Colon (tissue), 2 donors: ENCODE results near the gene AFF3.

ENCODE experiments used
- FAIRE-seq: peaks from 2 replicates; lab custom pipeline; 2012; peaks lifted over from hg19 to GRCh38; lab: Jason Lieb, UNC
- donor health status: control.
- donor health status: control.

The AFF3 gene

DNA sequence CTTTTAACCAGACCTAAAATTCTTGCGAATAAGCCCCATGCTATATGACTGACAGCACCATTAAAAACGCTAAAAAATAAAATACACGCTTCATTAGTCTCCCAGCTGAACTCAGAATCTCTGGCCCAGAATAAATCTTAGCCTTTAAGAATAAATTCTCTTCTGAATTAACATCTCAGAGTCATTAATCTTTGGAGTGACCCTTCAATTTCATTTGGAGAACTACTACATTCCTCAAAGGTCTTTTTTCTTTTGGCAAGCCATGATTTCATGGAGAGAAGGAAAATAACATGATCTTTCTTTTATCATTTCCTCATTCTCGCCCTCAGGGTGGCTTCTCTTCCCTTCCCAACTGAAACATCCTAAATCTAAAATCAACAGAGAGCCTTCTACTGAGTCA is 259.0 kb downstream of the AFF3 start:
- FAIRE-seq: no peak

DNA sequence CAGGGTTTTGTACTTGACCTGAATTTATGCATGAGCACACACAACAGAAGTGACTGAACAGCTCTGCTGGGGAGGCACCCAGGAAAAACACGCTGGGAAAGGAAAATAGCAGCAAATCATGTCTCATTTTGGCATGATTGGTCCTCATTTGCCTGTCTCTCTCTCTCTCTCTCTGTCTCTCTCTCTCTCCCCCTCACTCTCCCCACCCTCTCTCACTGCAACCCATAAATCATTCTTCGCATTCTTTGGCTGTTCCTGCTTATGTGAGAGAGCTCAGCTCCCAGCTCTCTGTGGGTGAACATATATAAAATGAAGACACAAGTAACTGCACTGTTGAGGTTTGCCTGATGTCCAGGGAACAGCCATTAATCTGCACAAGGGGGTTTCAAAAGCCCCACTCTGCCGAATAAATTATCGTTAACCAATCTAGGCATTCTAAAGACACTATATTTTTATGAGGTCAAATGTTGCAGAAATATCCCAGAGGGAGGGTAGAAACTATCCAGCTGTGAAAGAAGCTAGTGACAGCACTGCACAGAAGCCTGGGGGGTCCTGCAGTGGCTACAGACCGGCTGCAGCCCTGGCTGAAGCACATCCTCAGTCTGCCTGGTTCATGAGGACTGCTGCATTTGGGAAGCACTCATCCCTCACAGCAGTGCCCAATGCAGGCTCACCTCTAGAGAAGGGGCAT is 260.3 kb downstream of the AFF3 start:
- FAIRE-seq: no peak

DNA sequence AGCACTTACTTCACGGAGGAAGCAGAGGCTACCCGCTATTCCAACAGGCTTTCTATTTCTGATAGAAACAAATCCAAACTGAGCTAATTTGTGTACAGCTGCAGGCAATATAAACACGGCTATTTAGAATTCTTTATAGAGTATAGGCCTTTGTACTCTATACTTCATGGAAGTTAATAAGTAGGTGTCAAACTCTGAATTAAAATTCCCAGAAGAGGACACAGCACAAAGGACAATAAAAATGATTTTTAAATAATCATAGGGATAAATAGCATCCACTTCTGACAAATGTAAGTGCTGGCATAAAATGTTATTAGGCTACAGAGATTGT is 261.5 kb downstream of the AFF3 start:
- no peak for FAIRE-seq

DNA sequence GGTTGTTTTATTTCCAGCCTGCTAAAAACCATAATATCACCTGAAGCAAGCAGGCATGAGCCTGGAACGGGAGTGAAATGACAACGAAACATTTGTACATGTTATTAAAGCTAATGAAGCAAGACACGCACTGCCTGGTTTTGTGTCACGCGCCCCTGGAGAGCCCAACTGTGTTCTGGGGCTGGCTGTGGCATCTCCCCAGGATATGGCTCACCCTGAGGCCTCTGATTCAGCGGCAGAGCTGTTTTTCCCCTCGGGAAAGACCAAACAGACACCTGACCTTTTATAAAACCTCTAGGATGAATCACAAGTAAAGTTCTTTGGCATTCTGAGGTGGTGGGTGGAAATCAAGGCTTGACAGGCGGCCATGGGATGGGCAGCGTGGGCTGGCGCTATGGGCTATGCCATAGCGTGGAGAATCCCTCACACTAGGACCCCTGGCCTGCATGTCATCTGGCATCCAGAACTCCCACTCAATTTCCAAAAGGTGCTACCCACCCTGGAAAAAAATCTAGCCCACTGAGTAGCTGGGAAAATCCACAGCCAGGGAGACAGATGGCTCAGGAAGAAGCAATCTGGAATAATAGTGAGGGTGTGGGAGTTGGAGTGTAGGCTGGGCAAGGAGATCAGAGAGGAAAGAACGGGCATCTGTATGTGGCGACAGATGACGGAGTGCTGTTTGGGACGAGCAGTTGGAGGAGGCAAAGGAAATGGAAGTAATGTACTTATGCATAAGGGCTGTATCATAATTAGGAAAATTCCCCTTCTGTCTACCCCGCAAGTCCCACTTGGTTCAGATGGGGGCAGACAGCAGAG is 262.0 kb downstream of the AFF3 start:
- no peak for FAIRE-seq

DNA sequence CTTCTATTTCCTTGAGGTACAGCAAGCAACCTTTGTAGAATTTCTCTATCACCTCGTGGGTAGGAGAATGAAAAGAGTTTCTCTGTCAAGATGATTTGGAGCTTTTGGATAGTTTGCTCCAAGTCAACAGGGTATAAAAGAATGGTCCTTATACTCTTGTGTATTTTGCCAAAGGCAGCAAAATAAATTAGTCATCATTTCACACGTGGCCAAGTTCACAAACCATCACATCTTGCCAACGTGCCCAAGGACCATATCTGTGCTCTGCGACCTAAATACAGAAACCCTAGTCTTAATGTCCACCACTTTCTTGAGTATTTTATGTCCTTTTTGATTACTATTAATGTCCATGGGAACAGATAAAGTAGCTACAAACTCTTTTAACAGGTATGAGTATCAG is 262.9 kb downstream of the AFF3 start:
- no peak for FAIRE-seq

DNA sequence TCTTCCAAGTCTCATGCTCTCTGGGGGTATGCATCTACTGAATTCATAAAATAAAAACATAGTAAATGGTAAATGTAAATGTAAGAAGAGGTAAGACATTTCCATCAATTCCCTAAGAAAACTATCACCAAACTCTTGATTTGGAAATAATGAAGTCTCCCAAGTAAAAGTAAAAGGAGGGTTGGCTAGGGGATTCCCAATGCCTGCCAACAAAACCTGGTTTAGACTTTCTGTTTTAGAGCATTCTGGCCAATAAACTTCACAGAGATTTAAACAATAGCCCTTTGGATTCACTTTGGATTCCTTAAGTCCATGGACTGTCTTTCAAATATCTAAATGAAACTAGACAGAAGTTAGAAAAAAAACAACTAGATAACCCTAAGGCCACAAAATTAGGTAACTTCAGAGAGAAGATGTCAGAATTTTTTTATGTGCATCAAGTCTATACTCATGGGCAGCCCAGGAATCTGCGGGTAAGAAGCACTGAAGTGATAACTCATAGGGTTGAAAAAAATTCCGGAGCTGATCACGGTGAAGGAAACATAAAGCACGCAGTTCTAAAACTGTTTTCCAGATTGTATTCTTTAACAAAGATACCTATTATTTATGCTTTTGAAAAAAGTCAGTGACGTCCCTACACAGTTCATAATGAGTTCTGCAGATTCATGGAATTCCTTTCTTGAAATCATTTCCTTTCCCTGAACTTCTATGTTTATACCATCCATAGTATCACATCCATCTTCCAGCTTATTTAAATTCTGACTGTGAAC is 263.6 kb downstream of the AFF3 start:
- FAIRE-seq: no peak

DNA sequence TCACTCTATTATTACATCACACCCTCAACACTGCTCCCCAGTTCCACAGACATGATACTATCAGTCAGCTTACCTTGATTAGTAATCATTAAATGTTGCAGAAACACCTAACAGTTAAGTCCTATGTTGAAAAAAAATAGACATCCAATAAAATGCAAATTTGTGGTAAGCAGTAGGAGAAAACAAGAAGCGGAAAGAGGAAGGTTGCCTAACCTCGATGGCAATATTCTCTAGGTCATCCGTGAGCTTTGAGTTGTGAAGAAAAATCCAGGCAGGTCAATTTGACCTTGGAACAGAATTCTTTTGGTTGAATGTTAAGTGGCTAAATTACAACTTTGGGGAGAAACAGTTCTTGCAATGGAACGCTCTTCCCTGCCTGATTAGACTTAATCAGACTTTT is 264.4 kb downstream of the AFF3 start:
- FAIRE-seq: no peak

DNA sequence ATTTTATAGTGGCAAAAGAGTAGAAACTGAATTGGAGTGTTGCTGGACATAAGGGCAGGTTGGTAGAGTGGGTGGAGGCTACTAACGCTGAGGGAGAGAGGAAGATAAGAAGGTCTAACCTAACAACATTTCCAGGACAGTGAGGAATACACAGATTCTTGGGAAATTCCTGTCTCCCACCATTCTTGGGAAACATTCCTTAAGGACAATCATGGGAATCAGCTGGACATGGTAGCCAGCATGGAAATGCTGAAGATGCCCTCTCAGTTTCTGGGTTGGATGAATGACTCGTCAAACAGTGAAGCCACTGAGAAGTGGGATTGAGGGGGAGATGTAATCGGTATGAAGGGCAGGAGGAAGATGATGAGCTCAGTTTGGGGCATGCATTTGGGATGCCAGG is 265.4 kb downstream of the AFF3 start:
- no peak for FAIRE-seq

DNA sequence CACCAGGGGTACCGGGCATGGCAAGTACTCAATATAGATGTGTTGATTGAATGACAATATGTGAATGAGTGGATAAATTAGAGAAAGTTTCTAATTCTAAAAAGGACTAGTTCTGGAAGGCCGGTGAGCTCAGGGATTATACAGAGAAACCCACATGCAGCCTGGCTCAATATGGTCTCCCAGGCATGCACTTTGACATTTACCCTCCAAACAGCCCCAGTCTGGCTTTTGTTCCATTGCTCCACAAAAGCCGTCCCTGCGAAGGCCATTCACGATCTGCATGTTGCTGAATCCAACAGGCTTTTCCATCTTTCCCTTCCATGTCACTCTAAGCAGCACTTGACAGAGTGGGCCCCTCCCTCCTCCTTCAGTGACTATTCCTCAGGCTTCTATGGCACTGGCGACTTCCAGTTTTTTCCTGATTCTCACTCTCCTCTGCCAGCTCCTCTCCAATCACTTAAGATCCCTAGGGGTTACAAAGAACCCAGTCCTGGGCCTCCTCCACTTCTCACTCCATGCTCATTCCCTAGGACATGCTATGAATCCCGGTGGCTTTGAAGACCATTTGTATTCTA is 266.7 kb downstream of the AFF3 start:
- FAIRE-seq: no peak

DNA sequence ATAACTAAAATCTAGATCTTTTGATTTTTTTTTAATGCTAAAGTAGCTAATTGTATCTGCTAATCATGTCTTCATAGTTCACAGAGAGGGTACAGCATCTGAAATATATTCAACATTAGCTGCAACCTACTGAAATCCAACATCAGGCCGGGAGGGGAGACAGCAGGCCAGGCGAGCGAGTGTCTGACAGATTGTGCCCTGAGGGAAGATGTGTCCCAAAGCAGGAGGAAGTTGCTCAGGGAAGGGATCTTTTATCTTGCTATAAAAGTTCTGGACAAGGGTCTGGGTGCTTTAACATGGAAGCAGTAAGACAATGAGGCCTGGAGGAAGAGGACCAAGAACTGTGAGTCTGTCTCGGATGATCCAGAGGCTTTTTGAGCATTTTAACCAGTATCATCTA is 274.1 kb downstream of the AFF3 start:
- FAIRE-seq: no peak

DNA sequence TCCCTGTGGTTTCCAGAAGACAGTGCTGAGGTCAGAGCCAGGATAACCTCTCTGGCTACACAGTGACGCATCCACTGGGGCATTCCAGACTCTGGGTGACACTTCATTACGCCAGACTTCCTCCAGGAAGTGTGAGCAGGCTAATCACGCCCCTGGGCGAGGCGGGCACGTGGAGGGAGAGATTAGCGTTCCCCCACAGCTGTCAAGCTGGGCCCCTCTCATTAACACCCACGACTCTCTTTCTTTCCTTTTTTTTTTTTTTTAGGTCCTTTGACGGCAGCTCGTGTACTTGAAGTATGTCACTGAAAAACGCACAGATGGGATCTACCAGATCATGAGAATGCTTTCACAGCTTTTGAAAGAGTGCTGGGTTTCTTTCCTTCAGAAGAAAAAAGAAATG is 274.6 kb downstream of the AFF3 start:
- no peak for FAIRE-seq

DNA sequence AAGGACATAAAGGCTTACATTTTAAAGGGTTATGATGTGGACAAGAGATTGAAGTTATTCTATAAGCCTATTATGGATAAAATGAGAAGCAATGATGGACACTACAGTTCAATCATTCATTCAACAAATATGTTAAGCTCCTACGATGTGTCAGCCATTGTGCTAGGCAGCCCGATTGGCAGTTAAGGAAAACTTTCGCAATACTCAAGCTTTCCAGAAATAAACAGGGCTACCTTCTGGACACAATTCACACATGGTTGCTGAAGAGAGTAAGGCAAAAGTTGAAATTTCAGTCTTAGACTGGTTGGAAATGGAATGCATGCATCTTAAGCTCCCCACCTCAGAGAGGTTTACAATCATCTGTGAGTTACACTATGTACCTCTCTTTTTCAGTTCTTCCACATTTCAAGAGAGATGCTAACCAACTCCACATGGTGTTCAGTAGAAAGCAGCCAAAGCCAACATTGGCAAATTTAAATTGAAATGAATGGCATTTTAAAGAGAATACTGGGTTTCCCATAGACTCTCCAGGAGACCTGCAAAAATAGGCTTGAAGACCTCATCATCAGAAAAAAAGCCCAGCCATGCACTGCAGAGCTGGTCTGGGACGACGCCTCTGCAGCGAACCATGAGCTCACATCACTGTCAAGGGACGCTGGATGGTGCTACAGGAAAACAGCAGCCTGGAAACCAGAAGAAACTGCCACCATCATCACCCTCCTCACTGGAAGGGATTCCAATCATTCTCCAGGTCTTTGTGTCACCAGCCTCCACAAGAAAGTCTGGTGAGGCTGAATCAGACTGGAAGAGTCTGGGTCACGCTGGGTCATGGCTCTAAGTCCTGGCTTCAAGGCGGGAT is 276.3 kb downstream of the AFF3 start:
- no peak for FAIRE-seq

DNA sequence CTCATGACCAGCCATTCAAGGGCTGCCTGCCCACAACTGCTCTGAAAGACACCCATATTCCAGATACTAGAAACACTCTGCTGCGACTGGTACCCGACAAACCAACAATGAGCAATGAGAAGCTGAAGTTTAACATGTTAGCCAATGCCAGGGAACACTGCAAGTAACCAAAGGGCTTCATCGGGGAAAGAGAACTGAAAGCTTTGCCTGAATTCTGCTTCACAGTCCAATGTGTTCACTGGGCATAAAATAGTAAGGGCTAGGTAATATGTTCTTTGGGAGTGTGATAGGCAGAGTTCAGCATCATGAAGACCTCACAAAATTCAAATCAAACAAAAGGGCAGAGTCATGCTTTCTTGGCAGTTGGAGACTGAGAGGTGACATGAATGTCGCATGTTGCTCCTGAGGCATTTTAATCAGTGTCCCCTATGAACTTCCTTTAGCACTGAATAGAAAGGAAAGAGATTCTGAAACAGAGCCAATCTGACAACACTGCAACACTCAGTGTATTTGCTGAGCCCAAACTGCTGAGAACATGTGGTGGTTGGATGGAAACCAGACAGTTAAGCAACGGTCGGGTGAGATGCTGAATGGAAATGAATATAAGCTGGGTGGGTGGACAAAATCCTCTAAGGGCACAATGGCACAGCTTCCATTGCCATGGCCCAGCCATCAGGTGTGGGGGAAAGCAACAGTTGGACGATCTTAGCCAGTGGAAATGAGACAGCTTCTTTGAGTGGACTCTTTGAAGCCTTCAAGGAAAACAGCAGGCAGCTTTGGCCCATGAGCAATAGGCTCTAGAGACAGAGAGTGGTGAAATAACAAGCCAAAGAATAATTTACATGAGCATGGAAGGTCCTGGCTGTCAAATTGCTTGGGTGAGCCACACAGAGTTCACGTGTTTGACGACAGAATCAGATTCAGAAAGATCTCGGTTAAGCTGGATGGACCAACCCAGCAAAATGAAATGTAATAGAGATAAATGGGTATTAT is 277.5 kb downstream of the AFF3 start:
- FAIRE-seq: no peak

DNA sequence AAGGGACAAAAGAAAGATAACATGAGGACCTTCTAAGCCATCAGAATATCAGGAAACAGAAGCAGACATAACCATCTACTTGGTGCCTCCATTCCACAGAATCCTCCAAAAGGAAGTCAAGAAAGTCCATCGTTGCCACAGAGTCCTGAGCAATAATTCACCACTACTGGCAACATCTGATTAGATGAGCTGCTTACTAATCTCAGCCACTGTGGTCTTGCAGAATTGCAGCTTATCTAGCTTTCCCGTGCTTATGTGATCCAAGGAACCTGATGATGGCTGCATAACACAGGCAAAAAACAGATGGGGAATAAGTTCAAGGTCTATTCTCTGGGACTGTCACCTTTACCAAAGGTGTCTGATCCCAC is 278.5 kb downstream of the AFF3 start:
- no peak for FAIRE-seq

DNA sequence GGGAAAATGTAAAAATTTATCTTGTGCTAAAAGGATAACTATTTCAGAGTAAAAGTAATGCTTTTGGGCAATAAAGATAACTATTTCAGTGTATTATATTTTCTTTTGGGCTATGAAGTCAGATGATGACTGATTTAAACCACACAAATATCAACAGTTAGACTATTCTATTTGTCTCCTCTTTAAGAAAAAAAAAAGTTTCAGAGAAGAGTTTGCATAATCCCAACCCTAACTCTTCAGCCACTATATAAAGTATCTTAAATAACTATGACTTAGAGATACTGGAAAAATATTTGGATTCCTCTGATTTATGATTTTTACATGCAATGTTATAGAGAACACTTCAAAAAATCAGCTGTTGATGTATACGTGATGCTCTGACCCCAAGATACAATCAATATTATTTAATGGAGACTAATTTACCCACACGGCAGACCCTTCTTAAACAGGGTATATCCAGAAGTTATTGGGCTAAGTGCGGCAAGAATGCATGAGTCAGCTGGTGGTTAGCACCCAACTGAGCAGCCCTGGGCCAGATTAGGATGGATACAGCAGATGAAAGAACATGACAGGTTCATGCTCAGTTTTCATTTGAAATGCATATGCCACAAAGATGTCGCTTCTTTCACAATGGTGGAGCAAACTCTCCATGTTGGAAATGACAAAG is 279.0 kb downstream of the AFF3 start:
- FAIRE-seq: no peak

DNA sequence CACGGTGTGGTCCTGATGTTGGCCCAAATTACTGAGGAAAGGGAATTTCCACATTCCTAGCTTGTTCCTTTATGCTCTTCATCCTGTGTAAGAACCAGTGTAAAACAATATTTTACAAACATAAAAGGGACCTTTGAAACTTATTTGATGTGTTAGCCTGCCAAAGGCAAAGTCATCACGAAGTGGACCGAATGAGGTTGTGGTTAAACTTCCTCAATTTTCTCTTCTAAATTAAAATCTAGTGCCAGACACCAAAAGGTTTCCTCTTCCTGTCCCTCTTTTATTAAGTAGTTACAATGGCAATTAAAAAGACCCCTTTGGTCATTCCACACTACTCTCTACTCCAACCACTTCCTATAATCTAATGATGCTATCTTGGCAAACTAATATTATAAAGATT is 279.8 kb downstream of the AFF3 start:
- FAIRE-seq: no peak

DNA sequence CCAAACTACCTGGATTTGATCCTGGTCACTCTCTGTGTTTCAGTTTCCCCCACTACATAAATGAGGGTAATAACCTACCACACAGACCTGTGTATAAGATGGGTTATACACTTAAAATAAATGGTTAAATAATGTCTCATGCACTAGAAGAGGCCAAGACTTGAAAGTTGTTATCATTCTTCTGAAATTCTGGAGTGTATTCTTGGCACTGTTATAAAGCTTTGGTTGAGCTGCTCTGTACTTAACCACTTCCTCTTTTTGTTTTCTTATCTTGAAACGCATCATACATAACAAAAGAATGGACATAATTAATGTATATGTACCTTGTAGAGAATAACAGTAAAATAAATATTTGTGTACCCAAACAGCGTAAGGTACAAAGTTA is 281.0 kb downstream of the AFF3 start:
- no peak for FAIRE-seq

DNA sequence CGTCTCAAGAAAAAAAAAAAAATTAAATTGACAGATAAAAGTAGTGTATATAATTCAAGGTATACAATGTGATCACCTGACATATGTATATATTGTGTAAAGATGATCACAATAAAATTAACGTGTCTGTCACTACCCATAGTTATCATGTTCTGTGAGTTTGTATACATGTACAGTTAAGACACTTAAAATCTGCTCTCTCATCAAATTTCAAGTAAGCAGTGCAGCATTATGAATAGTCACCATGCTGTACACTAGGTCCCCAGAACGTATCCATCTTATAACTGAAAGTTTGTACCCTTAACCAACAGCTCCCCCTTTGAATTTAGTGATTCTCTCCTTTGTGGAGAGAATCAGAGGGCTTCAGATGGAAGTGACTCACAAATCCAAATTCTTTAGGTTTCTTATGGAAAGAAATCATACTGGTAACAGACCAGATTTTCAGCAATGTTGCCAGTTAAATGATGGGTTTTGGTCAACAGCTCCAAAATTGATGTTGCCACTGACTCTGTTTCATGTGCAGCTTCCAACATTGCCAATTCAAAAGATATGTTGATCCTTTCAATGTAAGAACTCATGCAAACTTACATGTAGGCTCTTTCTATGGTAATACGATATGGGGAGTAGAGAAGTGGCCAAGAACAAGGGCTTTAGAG is 281.5 kb downstream of the AFF3 start:
- no peak for FAIRE-seq

DNA sequence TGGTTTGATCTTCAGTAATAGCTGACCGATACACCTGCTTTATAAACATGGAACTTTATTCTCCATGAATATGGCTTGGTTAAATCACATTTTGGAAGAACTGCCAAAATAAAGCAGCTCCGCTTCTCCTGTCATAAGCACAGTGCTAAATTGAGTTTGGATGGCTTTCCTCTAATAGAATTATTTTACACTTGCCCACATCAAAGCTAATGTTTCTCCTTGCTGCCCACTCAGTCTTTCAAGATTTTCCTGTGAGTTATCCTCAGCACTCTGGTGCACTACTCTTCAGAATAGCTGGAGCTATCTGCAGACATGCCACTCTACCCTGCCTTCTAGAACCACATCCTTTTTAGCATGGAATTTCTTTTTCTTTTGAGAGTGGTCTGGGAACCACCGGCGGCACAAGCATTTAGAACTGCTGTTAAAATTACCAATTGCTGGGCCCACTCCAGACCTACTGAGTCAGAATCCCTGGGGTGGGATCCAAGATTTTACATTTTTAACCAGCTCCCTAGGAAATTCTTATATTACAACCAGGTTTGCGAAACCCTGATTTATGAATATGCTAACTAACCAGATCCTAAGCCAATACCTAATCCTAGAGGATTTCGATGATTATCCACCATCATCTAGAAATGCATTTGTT is 283.3 kb downstream of the AFF3 start:
- no peak for FAIRE-seq
